Breast epithelium (tissue), 4 donors: ENCODE data around the gene IL12RB2. TPM values are rescaled to one million over a fixed set of nuclear protein-coding genes. Genes with fewer than 3 reads are reported as not detected.

ENCODE experiments used
- DNase-seq, 2 donors: peaks; one replicate each; pipeline ENCODE4 v3.0.0-alpha.2; 2019; ENCODE audit warnings: low spot score in 2 of 2
- H3K27ac ChIP-seq, 2 donors: fragments of 200-600 bp; sonication (generic) in 1 of 2; one replicate each; pipeline ENCODE4 v1.5.1; 2016 to 2019; ENCODE audit warnings: mild to moderate bottlenecking in 1 of 2
- H3K27me3 ChIP-seq, 2 donors: fragments of 200-600 bp; sonication (generic) in 1 of 2; one replicate each; pipeline versions ENCODE4 v1.5.1 to v1.6.0; 2017 to 2019; ENCODE audit warnings: control low read depth in 1 of 2, mild to moderate bottlenecking in 1 of 2
- H3K36me3 ChIP-seq: fragments of 200-600 bp; one replicate; pipeline ENCODE4 v1.5.1; 2019
- H3K4me1 ChIP-seq, 2 donors: fragments of 200-600 bp; sonication (generic); one replicate each; pipeline ENCODE4 v1.5.1; 2016 to 2019; ENCODE audit warnings: control low read depth in 1 of 2
- H3K4me3 ChIP-seq, 3 donors: fragments of 200-600 bp; sonication (generic); 1 replicate in 2 of 3; 2 replicates in 1 of 3; pipeline ENCODE4 v1.5.1; 2016 to 2019; ENCODE audit warnings: mild to moderate bottlenecking in 3 of 3, moderate library complexity in 2 of 3
- H3K9me3 ChIP-seq, 2 donors: fragments of 200-600 bp; sonication (generic) in 1 of 2; one replicate each; pipeline ENCODE4 v1.5.1; 2016 to 2019; ENCODE audit warnings: control low read depth in 1 of 2
- POLR2A ChIP-seq: fragments of 450-650 bp; IDR thresholded peaks from one replicate; pipeline ENCODE4 v1.6.1; 2016; ENCODE audit warnings: antibody characterized with exemption, mild to moderate bottlenecking, moderate library complexity
- POLR2AphosphoS5 ChIP-seq, 3 donors: sonication (generic); formaldehyde crosslinking; IDR thresholded peaks; one replicate each; pipeline ENCODE4 v1.6.1; 2017; ENCODE audit warnings: antibody characterized with exemption in 3 of 3
- intact Hi-C: fragments of 100-400 bp; cut with DNase I; formaldehyde crosslinking; loops from one replicate; pipeline ENCODE4 v1.15.1; 2023; ENCODE audit warnings: low total_unique reads
- total RNA-seq, 3 donors: library from RNA; depleted of rRNA; stranded (reverse); fragments of >200 nt; gene quantifications; one replicate each; pipeline ENCODE4 v1.1.0, GENCODE V29; 2016
- TF ChIP-seq, protein P1 (sequence below), 3 donors: fragments of 450-650 bp; IDR thresholded peaks; one replicate each; pipeline ENCODE4 v1.5.1; 2016 to 2017; ENCODE audit warnings: antibody characterized with exemption in 3 of 3, mild to moderate bottlenecking in 3 of 3, moderate library complexity in 3 of 3

Gene IL12RB2
- total RNA-seq, 3 donors from 2014 or later, result 0.33 to 5.1 (median 0.59) TPM

DNA sequence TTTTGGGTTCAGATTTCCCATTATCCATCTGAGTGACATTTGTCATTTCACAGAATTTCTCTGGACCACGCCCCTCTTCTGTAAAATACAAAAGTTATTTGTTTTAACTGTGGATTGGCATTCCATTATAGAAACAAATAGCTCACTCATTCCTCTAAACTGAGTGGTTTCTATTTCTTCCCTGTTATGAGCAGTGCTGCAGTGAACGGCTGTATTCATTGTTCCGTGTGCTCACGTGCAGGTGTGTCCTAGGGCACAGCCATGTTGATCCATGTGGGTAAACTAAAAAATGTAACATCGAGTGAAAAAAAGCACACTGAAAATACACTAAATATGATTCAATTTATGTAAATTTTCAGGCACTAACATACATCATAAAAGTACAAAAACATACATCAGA, 27.0 kb upstream of the IL12RB2 start:
- no peaks in the 10 kb centered on the region for H3K36me3 ChIP-seq
- DNase-seq, result no peak
- H3K27me3 ChIP-seq, result no peaks in the 10 kb centered on the region
- H3K9me3 ChIP-seq, result no peaks in the 10 kb centered on the region
- TF ChIP-seq POLR2A (no peak), POLR2AphosphoS5 (IDR thresholded peaks at IDR 0.05) (no peak)
- TF ChIP-seq, protein P1, sequence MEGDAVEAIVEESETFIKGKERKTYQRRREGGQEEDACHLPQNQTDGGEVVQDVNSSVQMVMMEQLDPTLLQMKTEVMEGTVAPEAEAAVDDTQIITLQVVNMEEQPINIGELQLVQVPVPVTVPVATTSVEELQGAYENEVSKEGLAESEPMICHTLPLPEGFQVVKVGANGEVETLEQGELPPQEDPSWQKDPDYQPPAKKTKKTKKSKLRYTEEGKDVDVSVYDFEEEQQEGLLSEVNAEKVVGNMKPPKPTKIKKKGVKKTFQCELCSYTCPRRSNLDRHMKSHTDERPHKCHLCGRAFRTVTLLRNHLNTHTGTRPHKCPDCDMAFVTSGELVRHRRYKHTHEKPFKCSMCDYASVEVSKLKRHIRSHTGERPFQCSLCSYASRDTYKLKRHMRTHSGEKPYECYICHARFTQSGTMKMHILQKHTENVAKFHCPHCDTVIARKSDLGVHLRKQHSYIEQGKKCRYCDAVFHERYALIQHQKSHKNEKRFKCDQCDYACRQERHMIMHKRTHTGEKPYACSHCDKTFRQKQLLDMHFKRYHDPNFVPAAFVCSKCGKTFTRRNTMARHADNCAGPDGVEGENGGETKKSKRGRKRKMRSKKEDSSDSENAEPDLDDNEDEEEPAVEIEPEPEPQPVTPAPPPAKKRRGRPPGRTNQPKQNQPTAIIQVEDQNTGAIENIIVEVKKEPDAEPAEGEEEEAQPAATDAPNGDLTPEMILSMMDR (IDR thresholded peaks at IDR 0.05), result no peak
- no peaks in the 10 kb centered on the region for H3K4me1 ChIP-seq
- intact Hi-C loops, result no loop called here
- no peak overlapping the region for H3K27ac ChIP-seq
- no peak overlapping the region for H3K4me3 ChIP-seq

DNA sequence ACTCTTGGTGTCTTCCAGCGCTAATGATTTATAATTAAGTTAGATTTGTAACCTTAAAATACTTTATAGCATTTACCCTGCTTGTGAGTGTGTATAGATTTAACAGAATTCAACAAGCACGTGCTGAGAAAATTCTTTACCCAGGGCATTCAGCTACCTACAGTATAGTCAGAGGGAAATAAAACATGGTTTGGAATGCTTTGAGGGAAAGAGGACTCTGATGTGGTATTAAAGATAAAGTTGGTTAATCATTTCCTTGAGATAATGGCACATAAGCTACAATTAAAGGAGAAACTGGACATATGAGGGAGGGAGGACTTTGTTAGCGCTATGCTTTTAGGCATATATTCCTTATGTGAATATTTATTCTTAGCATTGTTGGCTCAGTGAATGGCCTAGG, 26.4 kb upstream of the IL12RB2 start:
- H3K4me3 ChIP-seq, result no peak overlapping the region
- H3K27ac ChIP-seq, result no peak overlapping the region
- no peak for DNase-seq
- H3K9me3 ChIP-seq, result no peaks in the 10 kb centered on the region
- H3K27me3 ChIP-seq, result no peaks in the 10 kb centered on the region
- intact Hi-C loops, result no loop called here
- H3K36me3 ChIP-seq, result no peaks in the 10 kb centered on the region
- H3K4me1 ChIP-seq, result no peaks in the 10 kb centered on the region
- no peak for TF ChIP-seq POLR2A
- TF ChIP-seq, protein P1 (IDR thresholded peaks at IDR 0.05), result no peak

DNA sequence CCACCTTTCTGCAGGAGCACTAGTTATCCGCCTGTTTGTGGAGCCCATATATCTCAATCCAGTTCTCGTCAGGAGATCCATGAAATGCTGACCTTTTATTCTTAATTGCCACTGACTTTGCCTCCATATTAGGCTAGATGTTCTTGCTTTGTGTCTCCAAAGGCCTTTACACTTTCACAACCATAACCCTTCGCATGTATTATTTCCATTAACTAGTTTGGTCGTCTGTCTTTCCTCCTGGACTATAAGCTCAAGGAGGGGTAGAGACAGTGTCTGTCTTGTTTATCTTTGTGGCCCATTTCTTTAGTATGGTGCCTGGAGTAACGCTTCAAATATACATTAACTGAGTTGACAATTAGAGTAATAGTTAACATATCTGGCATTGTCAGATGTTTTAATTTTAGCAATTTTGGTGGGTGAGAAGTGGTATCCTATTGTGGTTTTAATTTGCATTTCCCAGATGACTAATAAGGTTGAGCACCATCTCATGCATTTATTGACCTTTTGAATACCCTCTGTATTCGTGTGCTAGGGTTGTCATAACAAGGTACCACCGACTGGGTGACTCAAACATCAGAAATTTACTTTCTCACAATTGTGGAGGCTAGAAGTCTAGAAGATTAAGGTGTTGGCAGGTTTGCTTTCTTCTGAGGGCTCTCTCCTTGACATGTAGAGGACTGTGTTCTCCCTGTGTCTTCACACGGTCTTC, 21.7 kb upstream of the IL12RB2 start:
- no peak for DNase-seq
- intact Hi-C loops, result no loop called here
- no peaks in the 10 kb centered on the region for H3K27me3 ChIP-seq
- H3K9me3 ChIP-seq, result no peaks in the 10 kb centered on the region
- no peak overlapping the region for H3K4me3 ChIP-seq
- H3K36me3 ChIP-seq, result no peaks in the 10 kb centered on the region
- TF ChIP-seq POLR2AphosphoS5 (IDR thresholded peaks at IDR 0.05) (no peak), POLR2A (no peak)
- TF ChIP-seq, protein P1 (IDR thresholded peaks at IDR 0.05), result no peak
- H3K27ac ChIP-seq, result no peak overlapping the region
- H3K4me1 ChIP-seq, result no peaks in the 10 kb centered on the region

DNA sequence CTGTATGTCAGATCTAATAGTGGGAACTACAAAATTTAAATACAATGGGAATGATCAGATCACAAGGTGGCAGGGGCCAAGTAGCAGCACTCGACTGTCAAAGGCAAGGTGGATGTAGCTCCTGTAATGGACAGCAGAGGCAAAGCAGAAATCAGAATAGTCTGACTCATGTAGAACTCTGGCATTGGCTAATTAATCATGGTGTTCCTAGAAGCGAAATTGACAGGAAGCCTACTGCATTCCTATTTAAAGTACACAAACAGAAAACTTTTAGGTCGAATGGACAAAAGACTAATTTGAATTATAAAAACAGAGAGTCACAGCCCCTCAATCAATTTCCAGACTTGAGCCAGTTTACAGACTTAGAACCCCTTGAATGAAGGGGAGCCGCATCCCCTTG, 17.4 kb upstream of the IL12RB2 start:
- H3K36me3 ChIP-seq, result no peaks in the 10 kb centered on the region
- no peaks in the 10 kb centered on the region for H3K27me3 ChIP-seq
- no peaks in the 10 kb centered on the region for H3K9me3 ChIP-seq
- intact Hi-C loops, result no loop called here
- H3K27ac ChIP-seq, result no peak overlapping the region
- TF ChIP-seq, protein P1 (IDR thresholded peaks at IDR 0.05), result no peak
- TF ChIP-seq POLR2A, result no peak
- no peak for TF ChIP-seq POLR2AphosphoS5 (IDR thresholded peaks at IDR 0.05)
- no peaks in the 10 kb centered on the region for H3K4me1 ChIP-seq
- no peak for DNase-seq
- H3K4me3 ChIP-seq, result no peak overlapping the region

DNA sequence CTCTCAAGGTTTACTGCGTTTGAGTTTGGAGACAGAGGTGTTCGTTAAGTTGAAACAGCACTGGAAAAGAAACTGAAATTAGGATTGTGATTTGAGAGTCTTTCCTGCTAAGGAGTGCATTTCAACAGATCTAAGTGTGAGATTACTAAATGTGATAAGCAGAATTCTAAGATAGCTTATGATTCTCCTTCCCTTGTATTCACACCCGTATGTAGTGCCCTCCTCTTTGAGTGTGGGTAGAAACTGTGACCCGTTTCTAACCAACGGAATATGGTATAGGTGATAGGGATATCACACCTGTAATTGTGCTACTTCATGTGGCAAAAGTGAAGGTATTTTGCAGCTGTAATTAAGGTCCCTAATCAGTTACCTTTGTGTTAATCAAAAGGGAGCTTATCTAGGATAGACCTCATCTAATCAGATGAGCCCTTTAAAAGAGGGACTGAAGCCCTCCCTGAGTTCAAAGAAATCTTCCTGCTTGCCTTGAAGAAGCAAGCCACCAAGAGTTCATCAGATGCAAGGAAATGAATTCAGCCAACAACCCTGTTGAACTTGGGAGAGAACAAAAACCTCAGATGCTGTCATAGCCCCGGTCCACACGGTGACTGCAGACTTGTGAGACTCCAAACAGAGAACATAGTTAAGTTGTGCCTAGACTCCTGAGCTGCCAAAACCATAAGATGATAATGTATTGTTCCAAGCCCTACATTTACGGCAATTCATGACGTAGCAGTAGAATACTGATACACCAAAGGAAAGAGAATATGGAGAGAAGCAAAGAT, 12.6 kb upstream of the IL12RB2 start:
- Histone ChIP-seq H3K36me3 (no peaks in the 10 kb centered on the region), H3K9me3 (no peaks in the 10 kb centered on the region), H3K4me1 (no peaks in the 10 kb centered on the region), H3K27ac (no peak overlapping the region), H3K4me3 (no peak overlapping the region), H3K27me3 (no peaks in the 10 kb centered on the region)
- intact Hi-C loops, result no loop called here
- TF ChIP-seq, protein P1 (IDR thresholded peaks at IDR 0.05), result no peak
- TF ChIP-seq POLR2A, result no peak
- no peak for TF ChIP-seq POLR2AphosphoS5 (IDR thresholded peaks at IDR 0.05)
- DNase-seq, result no peak
